OCI-LY7 (cell line): ENCODE results near the gene EPHA6. TPM values are rescaled to one million over a fixed set of nuclear protein-coding genes. Genes with fewer than 3 reads are reported as not detected.

Source experiments
- BruUV-seq: library from RNA; stranded (reverse); fragments of 400-500 nt; replicated peaks from 2 replicates; lab custom pipeline; 2021; lab: Mats Ljungman, UMichigan
- CTCF ChIA-PET: fragments of 300-600 bp; sonication (Branson Sonifier 250); formaldehyde crosslinking; loops from one replicate; lab custom pipeline; 2022; ENCODE audit warnings: antibody characterized with exemption; ENCODE audit not compliant: unreplicated experiment; lab: Charles Lee
- POLR2A ChIA-PET: fragments of 300-600 bp; sonication (Branson Sonifier 250); formaldehyde crosslinking; loops from one replicate; lab custom pipeline; 2022; ENCODE audit warnings: antibody characterized with exemption; lab: Charles Lee
- DNase-seq: peaks from one replicate; pipeline ENCODE4 v3.0.0-alpha.2; 2015; ENCODE audit warnings: low spot score
- H2AFZ ChIP-seq: fragments of 200-600 bp; sonication (generic), shearing (Covaris generic); 2 replicates; pipeline ENCODE4 v1.6.1; 2014; ENCODE audit warnings: mild to moderate bottlenecking, antibody characterized with exemption, low read length, moderate library complexity
- H3K27ac ChIP-seq: fragments of 200-600 bp; sonication (generic); 2 replicates; pipeline ENCODE4 v1.5.1; 2014; ENCODE audit warnings: mixed run types, low read depth, mild to moderate bottlenecking, moderate library complexity, low read length, inconsistent platforms; ENCODE audit not compliant: poor library complexity, severe bottlenecking
- H3K36me3 ChIP-seq: fragments of 200-600 bp; sonication (generic); 2 replicates; pipeline ENCODE4 v1.6.1; 2014; ENCODE audit warnings: mild to moderate bottlenecking, antibody characterized with exemption, low read length, moderate library complexity, mixed read lengths; ENCODE audit not compliant: insufficient read depth
- H3K4me1 ChIP-seq: fragments of 200-600 bp; sonication (generic); 2 replicates; pipeline ENCODE4 v1.5.1; 2014; ENCODE audit warnings: mild to moderate bottlenecking, low read length; ENCODE audit not compliant: insufficient read depth, poor library complexity, severe bottlenecking
- H3K4me2 ChIP-seq: fragments of 200-600 bp; sonication (generic); 2 replicates; pipeline ENCODE4 v1.6.1; 2014; ENCODE audit warnings: mild to moderate bottlenecking, low read length
- H3K4me3 ChIP-seq: fragments of 200-600 bp; sonication (generic); 2 replicates; pipeline ENCODE4 v1.5.1; 2014; ENCODE audit warnings: mild to moderate bottlenecking, low read depth, low read length; ENCODE audit not compliant: poor library complexity, severe bottlenecking
- H3K79me2 ChIP-seq: fragments of 200-600 bp; sonication (generic); 2 replicates; pipeline ENCODE4 v1.6.1; 2016; ENCODE audit warnings: low read depth, mild to moderate bottlenecking, low read length, moderate library complexity, mixed read lengths; ENCODE audit not compliant: insufficient read depth
- H3K9me2 ChIP-seq: fragments of 200-600 bp; sonication (generic); 2 replicates; pipeline ENCODE4 v1.6.1; 2016; ENCODE audit warnings: mild to moderate bottlenecking, low read length, mixed read lengths; ENCODE audit not compliant: insufficient read depth
- H3K9me3 ChIP-seq: fragments of 200-600 bp; sonication (generic); 2 replicates; pipeline ENCODE4 v1.6.1; 2014; ENCODE audit warnings: mild to moderate bottlenecking, mixed run types, low read length, mixed read lengths
- H4K20me1 ChIP-seq: fragments of 200-600 bp; sonication (generic); 2 replicates; pipeline ENCODE4 v1.6.1; 2014; ENCODE audit warnings: mild to moderate bottlenecking, antibody characterized with exemption, low read length, moderate library complexity, mixed read lengths; ENCODE audit not compliant: insufficient read depth
- EZH2phosphoT487 ChIP-seq: fragments of 200-600 bp; sonication (generic); IDR thresholded peaks from 2 replicates; pipeline ENCODE4 v1.6.1; 2018; ENCODE audit warnings: low read depth, borderline replicate concordance, mild to moderate bottlenecking, mixed run types, antibody characterized with exemption, low read length, moderate library complexity, mixed read lengths
- intact Hi-C: fragments of 100-400 bp; cut with micrococcal nuclease; formaldehyde crosslinking; loops from one replicate; pipeline ENCODE4 v1.10.0; 2022; ENCODE audit not compliant: unreplicated experiment
- total RNA-seq, 2 experiments: library from RNA; depleted of rRNA in 1 of 2; stranded (reverse); fragments of >200 nt in 1 of 2; shearing (Covaris generic) in 1 of 2; gene quantifications; 2 replicates each; pipeline ENCODE4 v1.2.3, GENCODE V29; 2014 to 2022
- TF ChIP-seq, protein P1 (sequence below): fragments of 200-600 bp; sonication (generic); conservative IDR thresholded peaks from 2 replicates; pipeline ENCODE4 v1.5.1; 2014; ENCODE audit warnings: mild to moderate bottlenecking, antibody characterized with exemption, low read length, moderate library complexity, mixed read lengths

EPHA6 gene
- total RNA-seq, 2 experiments from 2014 or later, result not detected

DNA sequence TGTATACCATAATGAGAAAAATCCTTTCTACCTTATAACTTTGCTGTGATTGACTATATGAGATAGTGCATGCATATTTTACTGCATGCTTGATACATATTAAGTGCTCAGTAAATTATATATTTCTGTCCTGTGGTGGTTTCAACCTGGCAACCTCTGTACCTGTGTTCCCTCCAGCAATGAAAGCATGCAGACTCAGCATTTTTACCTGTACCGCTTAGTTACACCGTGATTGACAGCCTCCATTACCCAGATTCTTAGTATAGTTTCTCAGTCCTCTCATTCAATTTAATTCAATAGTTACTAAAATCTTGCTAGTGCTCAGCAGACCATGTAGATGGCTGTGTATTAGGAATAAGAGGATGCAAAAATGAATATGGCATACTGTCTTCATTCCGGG is 386.0 kb downstream of the EPHA6 start:
- intact Hi-C loops, result no loop called here
- H3K27ac ChIP-seq, result no peak overlapping the region
- H3K4me3 ChIP-seq, result no peak overlapping the region
- H3K9me3 ChIP-seq, result no peaks in the 10 kb centered on the region
- H3K4me1 ChIP-seq, result no peaks in the 10 kb centered on the region
- ChIA-PET CTCF (no interaction called here), POLR2A (interaction anchor here (0.6 kb wide), 1 partner anchor 17 kb away, joined by 3 read pairs; no protein-coding TSS in a partner anchor)
- H3K79me2 ChIP-seq, result no peaks in the 10 kb centered on the region
- no TSS peak for BruUV-seq
- TF ChIP-seq EZH2phosphoT487, result no peak
- TF ChIP-seq, protein P1, sequence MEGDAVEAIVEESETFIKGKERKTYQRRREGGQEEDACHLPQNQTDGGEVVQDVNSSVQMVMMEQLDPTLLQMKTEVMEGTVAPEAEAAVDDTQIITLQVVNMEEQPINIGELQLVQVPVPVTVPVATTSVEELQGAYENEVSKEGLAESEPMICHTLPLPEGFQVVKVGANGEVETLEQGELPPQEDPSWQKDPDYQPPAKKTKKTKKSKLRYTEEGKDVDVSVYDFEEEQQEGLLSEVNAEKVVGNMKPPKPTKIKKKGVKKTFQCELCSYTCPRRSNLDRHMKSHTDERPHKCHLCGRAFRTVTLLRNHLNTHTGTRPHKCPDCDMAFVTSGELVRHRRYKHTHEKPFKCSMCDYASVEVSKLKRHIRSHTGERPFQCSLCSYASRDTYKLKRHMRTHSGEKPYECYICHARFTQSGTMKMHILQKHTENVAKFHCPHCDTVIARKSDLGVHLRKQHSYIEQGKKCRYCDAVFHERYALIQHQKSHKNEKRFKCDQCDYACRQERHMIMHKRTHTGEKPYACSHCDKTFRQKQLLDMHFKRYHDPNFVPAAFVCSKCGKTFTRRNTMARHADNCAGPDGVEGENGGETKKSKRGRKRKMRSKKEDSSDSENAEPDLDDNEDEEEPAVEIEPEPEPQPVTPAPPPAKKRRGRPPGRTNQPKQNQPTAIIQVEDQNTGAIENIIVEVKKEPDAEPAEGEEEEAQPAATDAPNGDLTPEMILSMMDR, result no peak
- H2AFZ ChIP-seq, result no peak overlapping the region
- no peak for DNase-seq
- H4K20me1 ChIP-seq, result no peaks in the 10 kb centered on the region
- H3K9me2 ChIP-seq, result no peaks in the 10 kb centered on the region
- no peaks in the 10 kb centered on the region for H3K36me3 ChIP-seq
- no peak overlapping the region for H3K4me2 ChIP-seq

DNA sequence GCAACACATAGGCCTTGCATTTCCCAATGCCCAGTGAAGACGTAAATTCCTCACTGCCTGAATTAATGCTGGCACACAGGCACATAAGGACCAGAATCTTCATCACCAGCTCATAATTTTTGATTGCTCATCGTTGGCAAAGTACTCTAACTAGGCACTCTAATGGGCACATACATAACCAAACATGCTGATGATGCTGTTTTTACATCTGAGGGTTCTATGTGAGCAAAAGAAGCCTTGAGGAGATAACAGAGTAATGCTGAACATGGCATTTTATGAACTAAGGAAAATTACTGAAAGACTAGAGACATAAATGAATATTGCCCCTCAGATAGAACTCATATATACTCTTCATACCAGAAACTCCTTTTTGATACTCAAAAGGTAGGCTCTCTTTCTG is 387.4 kb downstream of the EPHA6 start:
- BruUV-seq, result no TSS peak
- POLR2A ChIA-PET, result no interaction called here

DNA sequence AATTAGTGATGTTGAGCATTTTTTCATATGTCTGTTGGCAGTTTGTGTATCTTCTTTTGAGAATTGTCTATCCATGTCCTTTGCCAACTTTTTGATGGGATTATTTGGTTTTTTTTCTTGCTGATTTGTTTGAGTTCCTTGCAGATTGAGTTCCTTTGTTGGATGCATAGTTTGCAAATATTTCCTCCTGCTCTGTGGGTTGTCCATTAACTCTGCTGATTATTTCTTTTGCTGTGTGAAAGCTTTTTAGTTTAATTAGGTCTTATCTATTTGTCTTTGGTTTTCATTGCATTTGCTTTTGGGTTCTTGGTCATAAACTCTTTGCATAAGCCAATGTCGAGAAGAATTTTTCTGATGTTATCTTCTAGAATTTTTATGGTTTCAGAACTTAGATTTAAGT is 414.6 kb downstream of the EPHA6 start:
- no peaks in the 10 kb centered on the region for H3K4me1 ChIP-seq
- H3K4me2 ChIP-seq, result no peak overlapping the region
- ChIA-PET POLR2A (no interaction called here), CTCF (no interaction called here)
- H3K9me3 ChIP-seq, result no peaks in the 10 kb centered on the region
- H3K4me3 ChIP-seq, result no peak overlapping the region
- H2AFZ ChIP-seq, result no peak overlapping the region
- no TSS peak for BruUV-seq
- no peak overlapping the region for H3K27ac ChIP-seq
- intact Hi-C loops, result no loop called here
- H3K9me2 ChIP-seq, result no peaks in the 10 kb centered on the region
- H3K79me2 ChIP-seq, result no peaks in the 10 kb centered on the region
- DNase-seq, result no peak
- H4K20me1 ChIP-seq, result no peaks in the 10 kb centered on the region
- H3K36me3 ChIP-seq, result no peaks in the 10 kb centered on the region
- TF ChIP-seq, protein P1, result no peak
- TF ChIP-seq EZH2phosphoT487, result no peak

More for the DNA sequence above, 387.4 kb downstream of the EPHA6 start:
- intact Hi-C loops, result no loop called here
- no peak for DNase-seq
- Histone ChIP-seq H4K20me1 (no peaks in the 10 kb centered on the region), H2AFZ (no peak overlapping the region), H3K79me2 (no peaks in the 10 kb centered on the region), H3K4me1 (no peaks in the 10 kb centered on the region), H3K4me3 (no peak overlapping the region), H3K9me2 (no peaks in the 10 kb centered on the region), H3K27ac (no peak overlapping the region), H3K36me3 (no peaks in the 10 kb centered on the region), H3K4me2 (no peak overlapping the region), H3K9me3 (no peaks in the 10 kb centered on the region)
- TF ChIP-seq EZH2phosphoT487, result no peak
- TF ChIP-seq, protein P1, result no peak
- CTCF ChIA-PET, result no interaction called here
